CD4-positive, alpha-beta T cell treated with Interleukin-15 for 4 hours (primary cell): ENCODE measurements around the gene PTCD3.

Experiments
- DNase-seq: peaks from one replicate; pipeline ENCODE4 v3.0.0-alpha.2; 2020; ENCODE audit warnings: low spot score

Gene PTCD3

DNA sequence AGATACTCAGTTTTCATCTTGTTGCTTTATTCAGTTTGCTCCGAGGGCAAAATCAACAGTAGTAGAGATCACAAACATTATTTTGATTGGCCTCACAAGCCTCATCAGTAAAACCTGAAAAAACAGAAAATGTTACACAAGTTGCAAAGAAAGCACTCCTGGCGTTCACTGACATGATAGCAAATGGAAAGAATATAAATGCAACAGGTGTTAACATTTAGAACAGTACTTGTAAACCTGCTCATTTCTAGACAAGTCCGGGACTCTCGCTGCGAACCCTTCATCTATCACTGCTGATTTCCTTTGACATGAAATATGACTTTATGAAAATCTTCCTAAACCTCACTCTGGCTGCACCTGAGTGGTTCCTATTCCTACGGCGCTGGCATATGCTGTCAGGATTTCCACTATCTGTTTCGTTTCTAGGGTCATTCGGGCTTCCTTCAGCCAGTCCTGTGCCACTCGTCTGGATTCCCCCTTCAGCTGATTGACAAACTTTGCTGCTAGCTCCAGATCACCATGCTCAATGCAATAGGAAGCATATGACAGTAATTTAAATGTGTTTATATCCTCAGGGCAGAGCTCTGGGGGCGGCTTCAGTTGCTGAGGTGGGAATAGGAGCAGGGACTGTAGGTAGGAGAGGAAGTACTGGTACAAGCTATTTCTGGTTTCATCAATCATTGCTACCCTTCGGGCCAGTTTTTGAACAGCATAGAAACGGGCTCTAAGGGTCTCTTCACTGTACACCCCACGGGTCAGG lies 38.1 kb downstream of the PTCD3 start:
- DNase-seq: no peak

GRCh38 chr2:86147793-86148192 lies 41.8 kb downstream of the PTCD3 start:
- DNase-seq: no peak

GRCh38 chr2:86150502-86150901 lies 44.5 kb downstream of the PTCD3 start:
- DNase-seq: no peak

GRCh38 chr2:86157009-86157556 lies 51.0 kb downstream of the PTCD3 start:
- no peak for DNase-seq

DNA sequence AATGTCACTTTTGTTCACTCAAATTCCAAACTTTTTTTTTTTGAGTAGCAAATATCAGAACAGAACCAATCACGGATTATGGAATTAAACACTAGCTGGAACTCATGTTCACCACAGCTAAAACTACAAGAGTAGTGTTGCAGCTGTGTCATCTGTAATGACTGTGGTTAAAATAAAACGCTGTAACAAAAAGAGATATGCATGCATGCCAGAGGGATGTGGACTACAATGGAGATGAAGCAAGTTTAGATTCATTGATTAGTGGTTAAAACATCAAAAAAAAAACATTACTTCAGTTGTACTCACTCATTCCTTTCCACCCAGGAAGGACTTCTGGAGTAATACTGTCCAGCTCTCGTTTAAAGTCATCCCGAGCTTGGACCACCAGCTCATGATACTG lies 52.3 kb downstream of the PTCD3 start:
- no peak for DNase-seq

- no peak for DNase-seq
These were observed 54.3 kb downstream of the PTCD3 start for GRCh38 chr2:86160156-86160952.

GRCh38 chr2:86170449-86170848 lies 64.4 kb downstream of the PTCD3 start:
- no peak for DNase-seq

- DNase-seq: no peak
These were observed 65.3 kb downstream of the PTCD3 start for GRCh38 chr2:86171295-86171694.

DNA sequence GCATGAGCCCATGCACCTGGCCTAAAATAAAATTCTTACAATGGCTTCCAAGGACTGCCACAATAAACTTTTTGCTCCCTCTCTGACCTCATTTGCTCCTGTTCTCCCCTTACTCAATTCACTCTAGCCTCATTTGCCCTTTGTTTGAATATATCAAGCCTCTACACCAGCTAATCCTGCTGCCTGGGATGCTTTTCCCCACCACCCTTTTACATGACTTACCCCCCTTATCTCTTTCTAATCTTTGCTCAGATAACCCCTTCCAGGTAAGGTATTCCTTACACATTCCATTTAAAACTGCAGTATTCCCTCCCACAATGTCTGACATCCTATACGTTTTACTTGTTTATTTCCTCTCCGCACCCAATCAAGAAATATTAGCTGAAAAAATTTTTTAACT lies 66.6 kb downstream of the PTCD3 start:
- no peak for DNase-seq

GRCh38 chr2:86174445-86174844 lies 68.4 kb downstream of the PTCD3 start:
- DNase-seq: no peak

DNA sequence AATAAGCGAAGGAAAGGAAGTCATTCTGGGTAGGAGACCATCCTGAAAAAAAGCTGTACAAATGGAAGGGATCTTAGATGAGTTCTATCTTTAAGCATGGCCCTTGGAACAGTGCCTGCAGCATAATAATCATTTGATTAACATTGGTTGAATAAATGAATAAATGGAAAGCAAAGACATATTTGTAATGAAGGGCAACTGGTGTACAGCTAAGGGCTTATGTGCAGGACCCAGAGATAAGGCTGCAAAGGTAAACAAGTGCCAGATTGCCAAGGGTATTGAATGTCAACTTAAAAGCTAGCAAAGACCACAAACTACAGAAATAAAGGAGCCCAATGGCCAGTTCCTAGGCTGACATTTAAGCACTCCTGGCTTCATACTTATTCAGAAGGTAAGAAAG lies 69.8 kb downstream of the PTCD3 start:
- DNase-seq: no peak

- DNase-seq: no peak
These were observed 70.6 kb downstream of the PTCD3 start for GRCh38 chr2:86176597-86176996.

DNA sequence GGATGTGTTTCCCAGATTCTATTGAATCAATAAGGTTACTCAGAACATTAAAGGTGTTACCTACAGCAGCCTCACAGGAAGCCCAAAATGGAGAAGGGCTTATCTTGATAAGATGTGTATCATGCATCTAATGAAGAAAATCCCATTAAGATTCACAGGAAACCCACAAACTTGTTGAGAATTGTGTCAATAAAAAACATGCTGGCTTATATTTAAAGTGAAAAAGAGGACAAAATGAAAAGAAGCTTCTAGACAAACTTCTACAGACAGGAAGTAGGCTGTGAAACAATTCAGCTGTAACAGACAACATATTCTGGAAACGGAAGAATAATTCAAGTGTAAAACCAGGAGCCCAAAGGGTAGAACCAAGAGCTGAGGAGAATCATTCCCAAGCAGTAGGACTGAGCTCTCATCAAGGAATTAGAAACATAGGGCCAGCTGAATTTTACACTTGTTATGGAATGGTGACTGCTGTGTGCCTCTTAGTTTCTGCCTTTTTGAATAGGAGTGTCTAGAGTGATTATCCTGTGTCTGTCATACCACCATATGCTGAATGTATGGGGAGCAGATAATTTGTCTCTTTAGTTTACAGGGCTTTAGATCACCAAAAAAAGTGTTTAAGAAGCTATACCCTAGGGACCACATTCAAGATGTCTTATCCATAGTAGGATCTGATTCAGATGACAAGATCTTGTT lies 79.6 kb downstream of the PTCD3 start:
- DNase-seq: peak; percentile 83

DNA sequence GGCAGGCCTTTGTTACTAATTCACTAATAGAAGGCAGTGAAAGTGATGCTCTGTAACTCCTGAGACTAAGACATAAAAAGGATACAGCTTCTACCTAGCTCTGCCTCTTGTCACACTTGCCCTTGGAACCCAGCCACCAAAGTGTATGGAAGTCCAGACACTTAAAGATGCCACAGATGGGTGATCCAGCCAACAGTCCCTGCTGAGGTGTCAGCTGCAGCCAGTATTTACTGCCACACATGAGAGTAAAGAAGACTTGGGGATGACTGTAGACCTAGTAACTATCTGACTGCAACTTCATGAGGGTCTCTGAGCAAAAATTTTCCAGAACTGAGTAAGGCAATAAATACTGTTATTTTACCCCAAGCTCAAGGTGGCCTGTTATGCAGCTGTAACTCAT lies 80.4 kb downstream of the PTCD3 start:
- no peak for DNase-seq

DNA sequence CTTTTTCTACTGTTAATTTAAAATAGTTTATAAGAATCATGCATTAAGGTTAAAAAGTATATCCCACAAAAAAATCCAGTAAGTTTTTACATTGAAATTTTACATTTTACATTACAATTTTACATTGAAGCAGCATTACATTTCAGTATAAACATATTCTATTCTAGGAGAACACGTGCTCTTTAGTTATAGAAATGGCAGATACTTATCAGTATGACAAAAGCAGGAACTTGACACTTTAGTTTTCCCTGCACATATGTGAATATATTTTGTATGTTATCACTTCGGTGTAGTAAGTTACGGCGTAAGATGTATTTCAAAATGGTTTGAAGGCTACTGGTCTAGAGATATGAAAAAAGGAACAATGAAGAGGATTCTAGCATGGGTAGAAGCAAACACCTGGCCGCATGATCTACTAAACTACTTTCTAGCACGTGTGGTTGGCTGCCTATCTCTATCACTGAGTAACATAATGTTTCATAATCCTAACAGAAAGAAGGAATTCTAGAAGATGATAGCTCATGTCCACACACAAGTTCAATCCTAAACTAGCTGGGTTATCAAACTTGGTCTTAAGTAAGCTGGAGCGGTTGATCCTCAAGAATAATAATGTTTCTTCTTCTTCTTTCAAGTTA lies 83.9 kb downstream of the PTCD3 start:
- DNase-seq: no peak
